GM03348 (cell line): ENCODE data around the gene CDH4.
"Not testable (repeated sequence)": the region's sequence is repeated elsewhere in the genome, so short reads cannot be mapped to it uniquely, and the experiment has no call there.

ENCODE experiments used
- DNase-seq: peaks from one replicate; pipeline ENCODE4 v3.0.0; 2012; ENCODE audit warnings: low spot score

Gene CDH4

DNA sequence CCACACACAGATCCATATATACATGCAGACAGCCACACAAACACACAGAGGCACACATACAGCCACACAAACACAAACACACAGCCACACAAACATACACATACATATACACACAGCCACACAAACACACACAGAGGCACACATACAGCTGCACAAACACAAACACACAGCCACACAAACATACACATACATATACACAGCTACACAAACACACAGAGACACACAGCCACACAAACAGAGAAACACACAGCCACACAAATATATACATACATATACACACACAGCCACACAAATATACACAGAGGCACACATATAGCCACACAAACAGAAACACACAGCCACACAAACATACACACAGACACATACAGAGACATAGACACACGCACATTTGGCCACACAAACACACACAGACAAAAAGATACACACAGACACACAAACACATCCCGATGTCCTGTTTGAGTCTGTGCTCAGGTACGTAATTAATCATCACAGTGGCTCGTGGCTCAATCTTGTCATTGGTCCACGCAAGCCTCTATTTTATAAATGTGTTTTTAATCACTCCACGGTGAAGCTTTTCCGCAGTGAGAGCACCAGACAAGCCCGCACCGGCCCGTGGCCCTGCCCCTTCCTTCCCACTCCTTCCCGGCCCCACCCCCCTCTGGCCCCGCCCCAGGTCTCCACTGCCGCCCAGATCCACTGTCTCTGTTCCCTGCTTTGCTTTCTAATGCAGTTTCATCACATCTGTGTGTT, 135.3 kb downstream of the CDH4 start:
- peak; percentile 96 for DNase-seq

DNA sequence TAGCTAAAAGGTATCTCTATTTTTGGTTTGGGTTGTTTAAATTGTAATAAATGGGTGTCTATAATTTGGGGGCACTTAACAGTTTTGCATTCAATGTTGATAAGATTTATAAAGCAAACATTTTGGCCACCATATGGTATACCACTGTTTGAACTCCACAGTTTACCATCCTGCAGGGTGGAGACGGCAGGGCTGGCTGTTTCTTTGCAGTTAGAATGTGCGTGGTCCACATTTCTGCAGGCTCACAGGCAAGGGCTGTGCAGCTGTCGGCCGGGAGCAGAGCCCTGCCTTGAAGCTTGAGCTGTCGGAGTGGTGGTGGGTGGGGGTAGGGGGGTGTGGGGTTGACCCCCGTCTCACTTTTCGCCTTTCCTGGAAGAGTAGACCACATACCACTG, 135.9 kb downstream of the CDH4 start:
- DNase-seq = no peak

DNA sequence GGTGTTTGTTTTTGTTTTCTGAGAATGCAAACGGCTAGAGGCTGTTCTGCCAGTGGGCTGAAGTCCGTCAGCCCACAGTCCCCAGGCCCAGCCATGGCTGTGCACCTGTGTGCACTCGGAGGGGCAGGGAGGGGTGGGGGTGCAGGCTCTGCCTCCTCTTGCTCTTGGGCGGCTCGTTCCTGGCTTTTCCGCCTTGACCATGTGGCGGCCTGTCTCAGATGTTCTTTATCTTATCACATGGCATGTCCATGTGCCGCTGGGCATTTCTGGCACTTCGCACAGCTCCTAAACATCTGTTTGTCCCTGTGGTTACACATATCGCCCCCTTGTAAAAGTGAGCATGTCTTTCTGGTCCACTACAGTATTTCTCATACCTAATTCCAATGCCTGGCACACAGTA, 137.0 kb downstream of the CDH4 start:
- no peak for DNase-seq

DNA sequence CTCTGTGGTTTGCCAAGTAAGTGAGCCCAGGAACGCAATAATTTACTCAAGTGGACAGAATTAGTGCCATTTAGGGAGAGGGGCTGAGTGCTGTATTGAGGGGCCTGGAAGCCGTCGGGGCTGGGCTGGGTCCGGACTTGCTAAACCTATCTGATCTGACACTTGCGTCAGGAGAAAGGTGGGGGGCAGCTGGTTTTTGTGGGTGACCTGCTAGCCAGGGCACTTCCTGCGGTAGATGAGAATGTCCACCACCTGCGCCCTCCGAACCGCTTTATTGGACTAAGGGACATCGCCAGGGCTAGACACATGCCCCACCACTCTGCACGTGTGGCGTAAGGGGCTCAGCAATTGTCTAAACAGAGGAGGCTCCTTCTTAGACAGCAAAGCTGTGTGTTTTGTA, 139.1 kb downstream of the CDH4 start:
- DNase-seq = no peak

DNA sequence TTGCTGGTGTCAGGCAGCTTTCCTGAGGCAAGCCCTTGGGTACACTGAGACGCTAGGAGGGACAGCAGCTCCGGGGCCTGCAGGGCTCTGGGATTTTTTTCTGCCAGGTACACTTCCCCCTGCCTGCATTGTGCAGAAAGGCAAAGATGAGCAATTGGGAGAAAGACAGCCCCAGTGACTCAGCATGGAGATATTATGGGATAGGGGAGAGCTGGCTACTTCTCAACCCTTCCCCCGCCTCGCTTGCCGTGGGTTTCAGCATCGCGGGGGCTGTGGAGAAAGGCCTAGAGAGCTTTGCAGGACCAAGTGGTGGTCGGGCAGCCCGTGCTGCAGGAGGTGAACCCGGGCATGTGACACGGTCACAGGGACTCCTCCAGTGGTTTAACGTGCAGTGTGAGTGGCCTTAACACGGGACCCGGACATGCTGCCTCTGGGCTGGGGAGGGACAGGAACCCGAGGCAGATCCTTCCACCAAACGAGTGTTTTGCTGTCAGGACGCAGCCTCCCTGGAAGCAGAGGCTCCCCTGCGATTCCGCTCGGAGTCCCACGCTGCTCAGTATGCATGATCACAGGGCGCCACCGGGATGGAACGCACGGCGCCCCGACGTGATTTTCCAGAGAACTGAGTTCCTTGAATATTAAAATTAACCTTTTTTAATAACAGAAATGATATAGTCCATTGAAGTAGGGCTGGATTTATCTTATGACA, 139.9 kb downstream of the CDH4 start:
- DNase-seq = peak; percentile 25

DNA sequence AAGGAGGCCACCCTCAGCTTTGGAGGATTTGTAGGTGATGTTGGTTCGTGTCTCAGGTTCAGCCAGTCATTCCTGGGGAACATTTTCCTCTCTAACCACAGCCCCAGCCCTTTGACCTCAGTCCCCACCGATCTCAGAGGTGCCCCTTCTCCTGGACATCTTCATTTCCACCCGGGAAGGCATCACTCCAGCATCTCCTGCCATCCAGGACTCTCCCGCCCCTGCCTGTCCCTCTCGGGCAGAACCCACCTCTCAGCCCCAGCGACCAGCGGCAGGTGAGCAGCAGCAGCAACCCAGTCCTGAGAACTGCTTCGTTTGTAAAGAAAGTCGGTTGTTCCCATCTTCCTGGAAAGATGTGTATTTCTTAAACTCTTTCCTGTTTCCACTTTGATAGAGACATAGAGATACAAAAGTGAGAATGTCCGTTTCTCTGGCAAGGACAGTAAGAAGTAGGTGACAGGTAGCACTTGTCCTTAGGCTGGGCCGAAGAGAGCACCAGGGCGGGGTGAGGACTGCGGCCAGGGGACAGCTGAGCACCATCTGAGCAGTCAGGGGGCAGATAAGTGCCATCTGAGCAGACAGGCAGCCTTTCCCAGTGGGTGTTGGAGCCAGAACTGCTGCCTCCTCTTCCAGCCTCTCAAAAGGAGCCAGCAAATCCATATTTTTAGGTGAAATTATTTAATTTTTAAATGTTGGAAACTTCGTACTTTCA, 142.2 kb downstream of the CDH4 start:
- DNase-seq = no peak

DNA sequence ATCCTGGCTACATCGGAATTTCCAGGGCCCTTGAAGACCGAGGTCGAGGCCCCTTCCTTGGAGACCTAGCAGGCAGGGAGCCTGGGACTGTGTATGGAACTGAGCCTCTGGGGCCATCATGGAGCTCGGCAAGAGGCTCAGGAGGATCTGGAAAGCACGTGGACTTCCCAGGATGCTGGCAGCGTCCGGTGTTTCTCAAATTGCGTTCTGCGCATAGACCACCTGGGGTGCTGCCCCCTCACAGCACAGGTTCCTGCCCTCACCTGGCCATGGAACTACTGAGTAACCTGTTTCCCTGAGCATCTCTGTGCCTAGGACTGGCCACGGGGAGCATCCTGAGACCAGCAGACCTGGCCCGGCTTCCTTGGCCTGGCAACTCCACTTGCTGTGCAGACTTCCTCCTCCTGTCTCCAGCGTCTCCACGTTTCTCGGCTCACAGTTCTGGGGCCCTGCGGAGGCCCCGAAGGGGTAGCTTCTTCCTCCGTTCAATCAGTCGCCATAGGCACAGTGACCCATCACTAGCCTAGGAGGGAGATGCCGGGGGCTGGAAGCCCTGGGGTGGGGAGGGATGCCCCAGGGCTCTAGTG, 144.3 kb downstream of the CDH4 start:
- DNase-seq = no peak

DNA sequence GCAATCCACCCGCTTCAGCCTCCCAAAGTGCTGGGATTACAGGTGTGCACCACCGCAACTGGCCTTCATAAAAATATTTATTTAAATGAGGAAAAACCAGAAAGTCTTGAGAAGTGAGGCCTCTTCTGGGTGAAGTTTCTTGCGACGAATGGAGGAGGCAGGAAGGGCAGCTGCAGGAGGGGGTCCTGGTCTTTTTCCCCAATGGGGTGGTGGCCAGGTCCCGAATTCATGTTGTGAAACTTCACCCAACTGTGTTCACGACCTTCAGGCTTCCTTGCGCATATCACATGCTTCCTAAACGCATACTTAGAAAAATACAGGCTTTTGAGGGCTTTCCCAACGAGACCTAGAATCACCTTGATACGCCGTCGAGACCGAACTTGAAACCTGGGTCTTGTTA, 145.1 kb downstream of the CDH4 start:
- DNase-seq = no peak

DNA sequence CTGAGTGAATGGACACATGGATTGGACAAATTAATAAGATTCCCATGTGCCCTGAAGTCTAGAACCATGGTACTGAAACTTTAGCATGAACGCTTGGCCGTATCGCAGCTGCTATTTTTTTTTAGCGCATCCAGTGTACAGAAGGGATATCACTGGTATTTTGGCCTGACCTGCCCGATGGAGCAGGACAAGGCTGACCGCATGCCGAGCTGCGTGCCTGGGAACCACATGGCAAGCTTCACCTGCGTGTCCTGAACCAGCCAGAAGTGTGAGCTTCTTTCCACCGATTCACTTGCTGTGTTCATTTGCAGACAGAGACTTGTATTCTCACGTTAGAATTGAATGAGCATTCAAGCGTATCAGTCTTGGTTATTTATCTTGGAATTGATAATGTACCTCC, 145.7 kb downstream of the CDH4 start:
- DNase-seq = no peak

DNA sequence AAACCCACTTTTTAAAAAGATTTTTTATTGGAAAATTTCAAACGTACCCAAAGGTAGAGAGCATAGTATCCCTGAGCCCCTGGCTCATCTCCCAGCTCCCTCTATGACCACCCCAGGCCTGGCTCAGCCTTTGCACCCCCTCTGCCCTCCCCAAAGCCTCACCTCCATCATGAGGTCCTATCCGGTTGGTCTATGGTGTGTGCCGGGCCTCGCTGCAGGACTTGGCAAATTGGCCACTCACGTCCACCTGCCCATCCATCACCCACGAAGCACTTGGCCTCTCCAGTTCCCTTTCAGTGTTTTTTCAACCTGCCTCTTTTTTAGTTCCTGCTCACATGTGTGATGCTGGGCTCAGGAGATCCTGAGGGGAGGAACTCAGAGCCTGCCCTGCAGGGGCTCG, 147.4 kb downstream of the CDH4 start:
- no peak for DNase-seq

DNA sequence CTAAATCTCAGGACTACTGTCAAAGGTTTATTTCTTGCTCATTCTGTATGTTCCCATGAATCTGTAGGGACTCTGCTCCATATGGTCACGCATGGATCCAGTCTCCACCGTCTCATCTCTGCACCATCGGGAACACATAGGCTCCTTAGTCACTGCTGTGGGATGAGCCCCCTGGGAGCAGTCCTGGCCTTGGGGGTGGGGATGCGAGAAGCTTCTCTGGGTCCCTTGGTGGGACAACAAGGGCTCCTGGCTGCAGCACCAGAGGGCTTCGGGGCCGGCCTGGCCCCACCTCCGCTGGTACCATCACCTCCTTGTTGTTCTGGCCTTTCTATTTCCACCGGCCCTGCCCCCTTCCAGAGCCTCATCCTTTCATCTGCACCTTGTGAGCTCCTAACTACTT, 148.4 kb downstream of the CDH4 start:
- DNase-seq = no peak

DNA sequence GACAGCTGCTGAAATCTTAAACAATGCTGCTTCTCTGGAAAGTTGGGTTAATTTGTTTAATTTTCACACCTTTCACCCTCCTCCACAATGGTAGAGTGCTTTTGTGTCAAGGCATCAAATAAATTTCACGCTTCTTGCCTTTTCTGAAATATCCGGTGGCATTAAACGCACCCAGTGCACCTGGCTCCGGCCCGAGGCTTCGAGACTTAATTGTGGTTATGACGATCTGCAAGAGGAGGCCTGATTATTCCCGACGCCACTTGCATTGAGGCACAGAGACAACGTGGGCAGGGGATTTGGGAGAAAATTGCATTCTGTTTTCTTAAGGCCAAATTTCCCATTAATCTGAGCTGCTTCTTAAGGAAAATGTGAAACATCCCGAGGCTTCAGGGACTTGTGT, 152.2 kb downstream of the CDH4 start:
- DNase-seq = no peak

DNA sequence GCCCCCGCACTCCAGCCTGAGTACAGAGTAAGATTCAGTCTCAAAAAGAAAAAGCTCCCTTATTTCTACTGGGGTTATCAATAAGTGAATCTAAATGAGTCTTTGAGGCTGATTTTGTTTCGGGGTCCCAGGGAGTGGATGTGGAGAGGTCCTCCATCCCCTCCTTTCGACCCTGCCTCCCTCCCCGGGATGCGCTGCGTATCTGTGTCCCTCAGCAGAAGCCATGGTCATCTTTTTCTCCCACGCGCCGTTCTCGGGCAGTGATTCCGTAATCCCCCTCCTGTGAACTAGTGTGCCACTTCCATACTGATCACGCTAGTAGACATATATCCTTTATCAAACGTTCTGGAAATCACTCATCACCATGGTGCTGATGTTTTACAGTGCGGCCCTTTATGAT, 152.9 kb downstream of the CDH4 start:
- no peak for DNase-seq

DNA sequence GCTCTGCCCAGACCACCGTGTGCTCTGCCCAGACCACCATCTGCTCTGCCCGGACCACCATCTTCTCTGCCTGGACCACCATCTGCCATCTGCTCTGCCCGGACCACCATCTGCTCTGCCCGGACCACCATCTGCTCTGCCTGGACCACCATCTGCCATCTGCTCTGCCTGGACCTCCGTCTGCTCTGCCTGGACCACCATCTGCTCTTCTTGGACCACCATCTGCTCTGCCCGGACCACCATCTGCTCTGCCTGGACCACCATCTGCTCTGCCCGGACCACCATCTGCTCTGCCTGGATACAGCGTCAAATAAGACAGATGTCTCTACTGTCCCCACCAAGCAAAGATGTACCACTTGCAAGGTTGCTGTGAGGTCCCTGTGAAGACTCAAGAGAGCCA, 154.7 kb downstream of the CDH4 start:
- not testable (repeated sequence) for DNase-seq

DNA sequence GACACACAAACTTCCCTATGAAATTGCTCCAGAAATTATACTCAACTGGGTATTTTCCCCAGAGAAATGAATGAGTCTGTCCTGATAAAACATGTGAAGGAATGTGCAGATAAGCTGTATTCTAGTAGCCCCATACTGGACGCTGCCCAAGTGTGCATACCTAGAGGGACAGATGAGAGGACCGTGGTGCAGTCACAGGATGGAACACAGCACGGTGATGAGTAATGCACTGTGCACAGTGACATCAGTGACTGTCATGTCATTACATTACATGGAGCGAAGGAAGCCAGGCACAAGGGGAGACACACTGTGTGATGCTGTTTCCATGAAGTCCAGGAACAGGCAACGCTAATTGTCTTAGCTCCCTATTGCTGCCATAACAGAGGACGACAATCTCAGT, 155.5 kb downstream of the CDH4 start:
- DNase-seq = no peak

DNA sequence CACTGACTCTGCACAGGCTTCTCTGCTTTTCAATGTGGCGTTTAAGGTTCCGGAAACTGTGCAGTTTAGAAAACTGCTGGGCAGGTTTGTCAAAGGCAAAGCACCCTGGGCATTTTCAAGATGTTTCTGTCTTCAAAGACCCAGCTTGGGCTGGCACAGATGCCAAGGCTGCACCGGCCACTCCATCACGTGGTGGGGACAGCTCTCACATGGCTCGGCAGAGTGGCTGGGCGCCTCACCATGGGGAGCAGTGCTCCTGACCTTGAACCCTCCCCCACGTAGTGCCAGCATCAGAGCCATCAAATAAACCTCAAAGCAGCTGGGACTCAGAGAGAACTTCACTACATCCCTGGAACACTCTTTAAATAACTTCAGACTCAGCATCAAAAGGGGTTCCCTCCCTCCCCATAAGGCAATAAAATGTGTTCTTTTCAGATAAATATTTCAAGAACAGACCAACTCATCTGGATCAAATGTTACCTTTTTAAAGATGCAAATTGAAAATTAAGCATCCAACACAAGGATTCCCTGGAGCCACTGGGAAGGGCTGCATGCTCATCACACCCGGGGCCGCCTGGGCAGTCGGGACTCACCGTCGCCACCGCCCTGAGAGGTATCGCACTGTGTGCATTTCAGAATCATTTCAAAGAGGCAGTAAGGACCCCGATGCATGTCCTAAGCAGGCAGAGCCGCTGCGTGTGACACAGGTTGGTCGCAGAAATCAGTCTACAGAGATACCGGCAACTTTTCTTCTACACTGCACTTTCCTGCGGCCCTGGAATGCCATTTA, 157.1 kb downstream of the CDH4 start:
- no peak for DNase-seq

DNA sequence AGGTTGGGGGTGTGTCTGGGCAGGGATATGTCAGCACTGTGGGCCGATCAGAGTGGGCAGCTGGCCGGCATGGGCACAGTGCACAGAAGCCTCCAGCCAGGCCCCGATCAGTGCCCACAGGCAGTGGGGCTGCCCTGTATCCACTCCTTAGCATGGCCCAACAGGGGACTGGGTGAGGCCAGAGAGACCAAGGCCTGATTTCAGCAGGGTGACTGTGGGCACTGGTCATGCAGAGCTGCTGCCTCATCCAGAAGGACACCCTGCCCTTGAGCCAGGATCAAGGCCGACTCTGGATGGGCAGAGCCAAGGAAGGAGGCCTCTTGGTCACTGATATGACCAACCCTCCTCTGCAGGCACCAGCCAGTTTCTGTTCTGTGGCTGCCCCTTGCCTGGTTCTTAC, 159.7 kb downstream of the CDH4 start:
- no peak for DNase-seq

DNA sequence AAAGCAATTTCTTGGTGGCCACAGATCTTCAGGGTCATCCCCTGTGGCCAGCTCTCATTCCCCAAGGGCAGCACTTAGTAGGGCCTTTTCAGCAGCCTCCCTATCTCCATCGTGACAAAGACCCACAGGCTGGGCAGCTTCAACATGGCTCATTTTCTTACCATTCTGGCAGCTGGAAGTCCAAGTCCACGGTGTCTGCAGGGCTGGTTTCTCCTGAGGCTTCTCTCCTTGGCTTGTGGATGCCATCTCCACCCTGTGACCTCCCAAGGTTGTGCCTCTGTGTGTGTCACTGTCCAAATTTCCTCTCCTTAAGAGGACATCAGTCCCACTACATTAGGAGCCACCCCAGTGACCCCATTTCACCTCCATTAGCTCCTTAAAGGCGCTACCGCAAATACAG, 161.7 kb downstream of the CDH4 start:
- no peak for DNase-seq

DNA sequence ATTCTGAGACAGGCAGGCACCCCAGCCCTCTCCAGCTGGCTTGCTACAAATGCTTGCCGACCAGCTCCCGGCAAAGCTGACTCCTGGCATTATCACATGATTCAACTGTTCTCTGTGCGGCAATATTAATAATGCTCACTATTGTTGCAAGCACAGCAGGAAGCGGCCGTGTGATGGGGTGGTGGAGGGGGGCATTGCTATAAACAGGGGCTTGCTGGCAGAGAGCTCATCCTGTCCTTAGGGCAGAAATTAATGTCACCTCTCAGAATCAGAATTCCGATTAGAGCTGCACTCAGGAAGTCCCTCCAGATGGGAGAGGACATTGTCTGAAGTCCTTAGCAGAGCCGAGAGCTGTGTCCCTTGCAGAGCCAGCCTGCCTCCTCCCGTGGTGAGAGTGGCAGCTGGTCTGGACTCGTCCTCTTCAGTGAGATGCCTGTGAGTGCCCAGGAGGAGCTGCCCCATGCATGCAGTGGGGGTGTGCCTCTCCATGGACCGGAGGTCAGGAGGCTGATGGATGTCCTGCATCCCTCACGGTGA, 162.5 kb downstream of the CDH4 start:
- DNase-seq = no peak

DNA sequence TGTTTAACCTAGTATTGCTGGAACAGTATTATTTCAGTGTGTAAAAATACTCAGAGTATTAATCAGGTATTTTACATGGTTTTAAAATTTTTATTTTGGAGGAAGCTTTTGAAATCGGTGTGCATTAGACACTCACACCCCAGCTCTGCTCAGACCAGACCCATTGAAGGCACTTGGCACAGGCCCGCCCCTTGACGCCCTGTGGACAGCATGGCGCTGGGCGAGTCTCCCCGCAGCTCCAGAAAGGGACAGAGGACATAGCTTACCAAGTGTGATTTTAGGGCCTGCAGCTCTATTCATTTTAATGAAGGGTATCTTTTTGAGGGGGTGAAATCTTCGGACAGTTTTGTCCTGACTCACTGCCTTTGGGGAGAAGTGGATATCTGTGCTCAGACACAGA, 164.5 kb downstream of the CDH4 start:
- no peak for DNase-seq

DNA sequence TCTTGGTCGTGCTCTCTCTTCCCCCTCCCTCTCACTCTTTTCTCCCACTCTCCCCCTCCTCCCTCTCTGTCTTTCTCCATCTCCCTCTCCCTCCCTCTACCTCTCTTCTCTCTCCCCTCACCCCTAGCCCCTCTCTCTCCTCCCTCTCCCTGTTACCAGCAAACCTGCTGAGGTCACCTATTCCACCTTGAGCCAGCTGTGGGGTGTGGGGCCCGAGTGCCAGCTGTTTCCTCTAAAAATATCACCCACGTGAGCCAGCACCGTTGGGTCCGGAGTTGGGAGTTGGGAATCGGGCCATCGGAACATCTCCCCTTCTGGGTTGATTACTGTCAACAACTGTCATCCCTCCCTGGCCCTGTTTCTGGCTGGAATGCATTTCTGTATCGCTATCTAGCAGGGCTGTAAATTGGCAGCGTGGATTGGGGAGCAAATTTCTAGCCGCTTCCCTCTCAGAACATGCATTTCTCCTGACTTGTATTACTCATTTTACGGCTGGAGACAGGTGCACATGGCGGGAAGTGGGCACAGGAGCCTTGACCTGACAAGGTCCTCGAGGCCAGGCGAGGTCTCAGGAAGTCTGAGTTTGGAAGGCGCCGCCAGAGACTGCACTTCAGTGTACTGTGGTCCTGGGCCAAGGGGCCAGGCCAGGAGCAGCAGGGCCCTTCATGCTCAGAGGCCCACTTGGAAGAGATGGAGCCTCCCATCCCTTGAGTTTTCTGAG, 165.3 kb downstream of the CDH4 start:
- no peak for DNase-seq
